B cell (primary cell): Measurements from ENCODE around the gene HIP1R. TPM values are rescaled to one million over a fixed set of nuclear protein-coding genes. Genes with fewer than 3 reads are reported as not detected.

ENCODE experiments used
- ATAC-seq: fragments of 200-7000 bp; cut with Tn5 transposase; one replicate; pipeline ENCODE4 v1.10.0; 2021; ENCODE audit warnings: low read depth, mild to moderate bottlenecking, moderate number of reproducible peaks, moderate library complexity
- CTCF ChIA-PET: fragments of 350-600 bp; sonication (Branson Sonifier 250); formaldehyde crosslinking; loops from one replicate; lab custom pipeline; 2021; ENCODE audit warnings: antibody characterized with exemption, inconsistent platforms; lab: Charles Lee
- POLR2A ChIA-PET: fragments of 350-600 bp; sonication (Branson Sonifier 250); formaldehyde crosslinking; loops from one replicate; lab custom pipeline; 2021; ENCODE audit warnings: antibody characterized with exemption; lab: Charles Lee
- DNase-seq: peaks from one replicate; pipeline ENCODE4 v3.0.0; 2013
- H2AFZ ChIP-seq: 2 replicates; pipeline ENCODE4 v1.6.1; 2012; ENCODE audit warnings: mild to moderate bottlenecking, low read depth, low read length; ENCODE audit not compliant: insufficient read depth, poor library complexity, severe bottlenecking
- H3K27ac ChIP-seq, 2 donors: 1 replicate in 1 of 2; 2 replicates in 1 of 2; pipeline ENCODE4 v1.5.1; 2012 to 2013; ENCODE audit warnings: low read length in 2 of 2, mild to moderate bottlenecking in 2 of 2, moderate library complexity in 1 of 2
- H3K27me3 ChIP-seq, 4 experiments: fragments of 200-600 bp in 1 of 4; sonication (generic) in 1 of 4; replicated peaks in 1 of 4; 1 replicate in 2 of 4; 2 replicates in 2 of 4; pipeline versions ENCODE4 v1.6.1 to v1.7.0; 2013 to 2016; ENCODE audit warnings: low read length in 3 of 4, mild to moderate bottlenecking in 2 of 4, mixed read lengths in 1 of 4, moderate library complexity in 1 of 4; ENCODE audit not compliant: insufficient read depth in 4 of 4, control insufficient read depth in 3 of 4; ENCODE audit errors: control extremely low read depth in 1 of 4
- H3K36me3 ChIP-seq, 2 experiments: replicated peaks in 1 of 2; 1 replicate in 1 of 2; 2 replicates in 1 of 2; pipeline versions ENCODE4 v1.6.1 to v1.7.1; 2013; ENCODE audit warnings: low read length in 1 of 2; ENCODE audit not compliant: insufficient read depth in 2 of 2, control insufficient read depth in 1 of 2; ENCODE audit errors: control extremely low read depth in 1 of 2, extremely low read depth in 1 of 2
- H3K4me1 ChIP-seq, 2 donors: fragments of 200-600 bp in 1 of 2; sonication (generic) in 1 of 2; 1 replicate in 1 of 2; 2 replicates in 1 of 2; pipeline versions ENCODE4 v1.5.1 to v1.6.1; 2013 to 2017; ENCODE audit warnings: low read length in 2 of 2; ENCODE audit not compliant: control insufficient read depth in 2 of 2, insufficient read depth in 2 of 2
- H3K4me2 ChIP-seq: replicated peaks from 2 replicates; pipeline ENCODE3; 2012; ENCODE audit warnings: mild to moderate bottlenecking, low read depth, low read length; ENCODE audit not compliant: poor library complexity, severe bottlenecking
- H3K4me3 ChIP-seq, 5 experiments: fragments of 200-600 bp in 1 of 5; sonication (generic) in 1 of 5; 1 replicate in 3 of 5; 2 replicates in 2 of 5; pipeline versions ENCODE4 v1.5.1 to v1.7.0; 2011 to 2016; ENCODE audit warnings: low read length in 4 of 5, mild to moderate bottlenecking in 4 of 5, low read depth in 2 of 5, control low read depth in 1 of 5, moderate library complexity in 1 of 5; ENCODE audit not compliant: insufficient read depth in 1 of 5; ENCODE audit errors: control extremely low read depth in 1 of 5, extremely low read depth in 1 of 5
- H3K79me2 ChIP-seq: fragments of 200-600 bp; sonication (generic); one replicate; pipeline ENCODE4 v1.6.0; 2016; ENCODE audit warnings: low read length; ENCODE audit not compliant: control insufficient read depth, insufficient read depth
- H3K9ac ChIP-seq: fragments of 200-600 bp; sonication (generic); 2 replicates; pipeline ENCODE4 v1.6.1; 2017; ENCODE audit warnings: mild to moderate bottlenecking, low read length, moderate library complexity
- H3K9me3 ChIP-seq, 3 donors: one replicate each; pipeline versions ENCODE4 v1.6.1 to v1.7.1; 2013; ENCODE audit warnings: low read length in 2 of 3; ENCODE audit not compliant: control insufficient read depth in 2 of 3, insufficient read depth in 1 of 3; ENCODE audit errors: control extremely low read depth in 1 of 3
- H4K20me1 ChIP-seq: 2 replicates; pipeline ENCODE4 v1.6.0; 2012; ENCODE audit warnings: mild to moderate bottlenecking, low read length; ENCODE audit not compliant: insufficient read depth, control insufficient read depth, poor library complexity, severe bottlenecking
- H3K27ac Mint-ChIP-seq: one replicate; pipeline ENCODE4 v1.8.0; 2021; ENCODE audit warnings: mixed read lengths
- H3K27me3 Mint-ChIP-seq: one replicate; pipeline ENCODE4 v1.8.0; 2021; ENCODE audit warnings: mixed read lengths
- H3K4me1 Mint-ChIP-seq: one replicate; pipeline ENCODE4 v1.8.0; 2021; ENCODE audit warnings: mixed read lengths
- H3K4me3 Mint-ChIP-seq: one replicate; pipeline ENCODE4 v1.8.0; 2021; ENCODE audit warnings: mixed read lengths
- H3K9me3 Mint-ChIP-seq: one replicate; pipeline ENCODE4 v1.8.0; 2022; ENCODE audit warnings: mixed read lengths; ENCODE audit not compliant: insufficient read depth
- CTCF ChIP-seq: fragments of 200-600 bp; IDR thresholded peaks from one replicate; pipeline ENCODE4 v1.8.0; 2022; ENCODE audit warnings: antibody characterized with exemption, mild to moderate bottlenecking
- EZH2 ChIP-seq: IDR thresholded peaks from 2 replicates; pipeline ENCODE4 v1.6.1; 2012; ENCODE audit warnings: borderline replicate concordance, low read depth, mild to moderate bottlenecking, moderate library complexity, low read length; ENCODE audit not compliant: insufficient read depth, poor library complexity, severe bottlenecking
- WGBS: methylation state at CpG from one replicate; pipeline ENCODE4 v1.1.5; 2013; ENCODE audit warnings: missing lambda C conversion rate; ENCODE audit not compliant: insufficient coverage; 5-methylcytosine and 5-hydroxymethylcytosine counted together
- intact Hi-C: fragments of 100-400 bp; cut with micrococcal nuclease; formaldehyde crosslinking; loops from one replicate; pipeline ENCODE4 v1.10.0; 2022
- polyA plus RNA-seq: library from polyadenylated mRNA; depleted of rRNA; stranded (reverse); fragments of >200 nt; gene quantifications from 2 replicates; pipeline ENCODE4 v1.2.3, GENCODE V29; 2012
- total RNA-seq, 2 donors: library from RNA; stranded (reverse); fragments of 120-200 nt in 1 of 2; gene quantifications; 1 replicate in 1 of 2; 2 replicates in 1 of 2; pipeline versions ENCODE4 v1.2.3 to v1.2.4, GENCODE V29; 2013 to 2022

Gene HIP1R
- total and polyA plus RNA-seq, 2 donors (not counting 1 experiment from before 2014, with no cell fraction given) = 289 to 390 TPM

DNA sequence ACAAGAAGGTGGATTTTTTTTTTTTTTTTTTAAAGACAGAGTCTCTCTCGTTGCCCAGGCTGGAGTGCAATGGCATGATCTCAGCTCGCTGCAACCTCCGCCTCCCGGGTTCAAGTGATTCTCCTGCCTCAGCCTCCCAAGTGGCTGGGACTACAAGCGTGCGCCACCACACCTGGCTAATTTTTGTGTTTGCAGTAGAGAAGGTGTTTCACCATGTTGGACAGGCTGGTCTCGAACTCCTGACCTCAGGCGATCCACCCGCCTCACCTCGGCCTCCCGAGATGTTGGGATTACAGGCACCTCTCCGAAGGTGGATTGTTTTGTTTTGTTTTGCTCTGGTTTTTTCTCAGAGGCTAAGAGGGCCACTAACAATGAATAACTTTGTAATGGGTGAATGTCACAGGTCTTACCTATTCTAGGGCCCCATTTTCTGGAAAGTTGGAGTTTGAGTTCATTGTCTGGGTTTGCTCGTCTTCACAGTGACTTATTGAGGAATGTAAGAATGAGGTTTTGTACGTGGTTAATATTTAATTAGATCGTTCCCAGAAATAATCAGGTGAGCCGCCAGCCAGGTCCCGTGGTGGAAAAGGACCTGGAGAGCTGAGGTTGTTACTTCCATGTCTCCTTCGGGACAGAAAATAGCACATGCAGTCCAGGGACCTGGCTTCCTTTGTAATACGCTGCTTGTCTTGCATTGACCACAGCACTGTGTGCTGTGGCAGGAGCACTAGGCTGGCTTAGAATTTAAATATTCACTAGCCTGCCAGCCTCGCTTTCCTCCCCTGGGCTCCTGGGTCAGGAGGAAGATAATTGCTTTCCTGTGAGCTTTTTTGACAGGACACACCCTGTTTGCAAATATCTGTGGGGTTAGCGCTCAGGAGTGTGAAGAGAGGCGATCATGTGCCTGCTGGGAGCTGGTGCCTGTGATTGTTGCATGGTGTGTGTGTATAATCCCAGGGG, 2.3 kb downstream of the HIP1R start:
- Histone ChIP-seq H3K27me3 (no peaks in the 10 kb centered on the region), H3K4me2 (peak overlapping the region; percentile 84), H3K9ac (peak overlapping the region; percentile 89), H4K20me1 (peaks cover 59% of the 10 kb centered on the region), H3K4me3 (peak overlapping the region; percentile 79 to 99 (median 87)), H2AFZ (peak overlapping the region; percentile 66), H3K79me2 (peaks cover 65% of the 10 kb centered on the region), H3K9me3 (peaks cover 0 to 2% (median 0%) of the 10 kb centered on the region in 3 donors), H3K27ac (peak overlapping the region; percentile 82 to 87), H3K4me1 (peaks cover 35 to 67% of the 10 kb centered on the region in 2 donors), H3K36me3 (peaks cover 0 to 35% of the 10 kb centered on the region in 2 experiments)
- intact Hi-C loops = loop anchor here (2.0 to 10.0 kb wide), 3 partner anchors 61 to 587 kb away; partner anchors contain the start of gene CCDC62
- H3K4me3 Mint-ChIP-seq = peak overlapping the region; percentile 97
- peaks cover 72% of the 10 kb centered on the region for H3K4me1 Mint-ChIP-seq
- peak overlapping the region; percentile 98 for H3K27ac Mint-ChIP-seq
- DNase-seq (no peak), ATAC-seq (no peak)
- ChIA-PET CTCF (interaction anchor here (1.3 to 2.1 kb wide), 4 partner anchors 24 to 44 kb away, joined by 4 to 14 read pairs (median 6); no protein-coding TSS in a partner anchor), POLR2A (no interaction called here)
- no peak for TF ChIP-seq EZH2
- no peak for TF ChIP-seq CTCF
- H3K9me3 Mint-ChIP-seq = no peaks in the 10 kb centered on the region
- no peaks in the 10 kb centered on the region for H3K27me3 Mint-ChIP-seq
- 88% methylated on average over 17 of the region's 22 CpGs for WGBS
